Measurements from ENCODE around the gene PLEKHN1.

PLEKHN1 gene

DNA sequence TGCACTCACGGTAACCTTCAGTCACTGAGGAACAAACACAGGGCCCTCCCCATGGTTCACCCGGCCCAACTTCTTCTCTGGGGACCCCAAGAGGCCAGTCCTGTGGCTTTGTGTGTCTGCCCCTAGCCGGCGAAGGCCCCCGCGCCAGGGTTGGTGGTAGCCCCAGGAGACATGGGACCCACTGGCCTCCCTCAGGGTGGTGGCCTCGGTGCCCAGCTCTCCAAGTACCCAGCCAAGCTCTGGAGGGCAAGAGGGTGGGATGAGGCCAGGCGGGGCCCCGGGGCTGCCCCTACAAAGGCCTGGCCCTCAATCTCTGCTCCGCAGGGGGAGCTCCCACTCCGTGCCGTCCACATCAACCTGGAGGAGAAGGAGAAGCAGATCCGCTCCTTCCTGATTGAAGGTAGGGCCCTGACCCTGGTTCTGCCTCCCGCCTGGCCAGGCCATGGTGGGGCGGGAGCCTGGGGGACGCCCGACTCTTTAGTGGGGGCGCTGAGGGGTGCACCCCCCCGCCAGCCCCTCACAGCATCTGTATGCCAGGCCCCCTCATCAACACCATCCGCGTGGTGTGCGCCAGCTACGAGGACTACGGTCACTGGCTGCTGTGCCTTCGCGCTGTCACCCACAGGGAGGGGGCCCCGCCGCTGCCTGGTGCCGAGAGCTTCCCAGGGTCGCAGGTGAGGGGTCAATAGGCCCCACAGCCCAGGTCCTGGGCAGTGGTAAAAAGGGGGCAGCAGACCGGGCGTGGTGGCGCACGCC lies 5.6 kb downstream of the PLEKHN1 start:
- TF ChIP-seq, protein P1, sequence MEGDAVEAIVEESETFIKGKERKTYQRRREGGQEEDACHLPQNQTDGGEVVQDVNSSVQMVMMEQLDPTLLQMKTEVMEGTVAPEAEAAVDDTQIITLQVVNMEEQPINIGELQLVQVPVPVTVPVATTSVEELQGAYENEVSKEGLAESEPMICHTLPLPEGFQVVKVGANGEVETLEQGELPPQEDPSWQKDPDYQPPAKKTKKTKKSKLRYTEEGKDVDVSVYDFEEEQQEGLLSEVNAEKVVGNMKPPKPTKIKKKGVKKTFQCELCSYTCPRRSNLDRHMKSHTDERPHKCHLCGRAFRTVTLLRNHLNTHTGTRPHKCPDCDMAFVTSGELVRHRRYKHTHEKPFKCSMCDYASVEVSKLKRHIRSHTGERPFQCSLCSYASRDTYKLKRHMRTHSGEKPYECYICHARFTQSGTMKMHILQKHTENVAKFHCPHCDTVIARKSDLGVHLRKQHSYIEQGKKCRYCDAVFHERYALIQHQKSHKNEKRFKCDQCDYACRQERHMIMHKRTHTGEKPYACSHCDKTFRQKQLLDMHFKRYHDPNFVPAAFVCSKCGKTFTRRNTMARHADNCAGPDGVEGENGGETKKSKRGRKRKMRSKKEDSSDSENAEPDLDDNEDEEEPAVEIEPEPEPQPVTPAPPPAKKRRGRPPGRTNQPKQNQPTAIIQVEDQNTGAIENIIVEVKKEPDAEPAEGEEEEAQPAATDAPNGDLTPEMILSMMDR (IDR thresholded peaks at IDR 0.05; ENCODE audit: low read depth, low read length) = no peak
- DNase-seq (ENCODE audit: extremely low read depth, low read depth) = no peak

DNA sequence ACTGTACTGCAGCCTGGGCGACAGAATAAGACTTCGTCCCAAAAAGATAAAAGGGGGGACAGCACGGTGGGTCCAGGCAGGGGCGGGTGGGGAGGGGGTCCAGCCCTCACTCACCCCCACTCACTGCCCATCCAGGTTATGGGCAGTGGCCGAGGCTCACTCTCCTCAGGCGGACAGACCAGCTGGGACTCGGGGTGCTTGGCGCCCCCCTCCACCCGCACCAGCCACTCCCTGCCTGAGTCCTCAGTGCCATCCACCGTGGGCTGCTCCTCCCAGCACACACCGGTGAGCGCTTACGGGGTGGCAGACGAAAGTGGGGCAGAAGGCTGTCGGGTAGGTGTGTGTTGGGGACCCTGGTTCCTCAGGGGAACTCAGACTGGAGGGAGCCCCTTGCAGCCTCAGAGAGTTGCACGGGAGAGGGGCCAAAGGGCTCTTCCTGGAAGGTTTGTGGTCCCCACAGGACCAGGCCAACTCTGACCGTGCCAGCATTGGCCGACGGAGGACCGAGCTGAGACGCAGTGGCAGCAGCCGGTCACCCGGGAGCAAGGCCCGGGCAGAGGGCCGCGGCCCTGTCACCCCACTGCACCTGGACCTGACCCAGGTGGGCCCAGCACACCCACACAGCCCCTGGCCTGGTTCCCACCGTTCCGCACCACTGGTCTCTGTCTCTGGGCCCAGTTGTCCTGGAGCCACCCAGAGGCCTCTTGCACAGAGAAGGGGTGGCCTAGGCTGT lies 6.6 kb downstream of the PLEKHN1 start:
- TF ChIP-seq, protein P1 (IDR thresholded peaks at IDR 0.05; ENCODE audit: low read depth, low read length) = no peak
- no peak for DNase-seq (ENCODE audit: extremely low read depth, low read depth)

DNA sequence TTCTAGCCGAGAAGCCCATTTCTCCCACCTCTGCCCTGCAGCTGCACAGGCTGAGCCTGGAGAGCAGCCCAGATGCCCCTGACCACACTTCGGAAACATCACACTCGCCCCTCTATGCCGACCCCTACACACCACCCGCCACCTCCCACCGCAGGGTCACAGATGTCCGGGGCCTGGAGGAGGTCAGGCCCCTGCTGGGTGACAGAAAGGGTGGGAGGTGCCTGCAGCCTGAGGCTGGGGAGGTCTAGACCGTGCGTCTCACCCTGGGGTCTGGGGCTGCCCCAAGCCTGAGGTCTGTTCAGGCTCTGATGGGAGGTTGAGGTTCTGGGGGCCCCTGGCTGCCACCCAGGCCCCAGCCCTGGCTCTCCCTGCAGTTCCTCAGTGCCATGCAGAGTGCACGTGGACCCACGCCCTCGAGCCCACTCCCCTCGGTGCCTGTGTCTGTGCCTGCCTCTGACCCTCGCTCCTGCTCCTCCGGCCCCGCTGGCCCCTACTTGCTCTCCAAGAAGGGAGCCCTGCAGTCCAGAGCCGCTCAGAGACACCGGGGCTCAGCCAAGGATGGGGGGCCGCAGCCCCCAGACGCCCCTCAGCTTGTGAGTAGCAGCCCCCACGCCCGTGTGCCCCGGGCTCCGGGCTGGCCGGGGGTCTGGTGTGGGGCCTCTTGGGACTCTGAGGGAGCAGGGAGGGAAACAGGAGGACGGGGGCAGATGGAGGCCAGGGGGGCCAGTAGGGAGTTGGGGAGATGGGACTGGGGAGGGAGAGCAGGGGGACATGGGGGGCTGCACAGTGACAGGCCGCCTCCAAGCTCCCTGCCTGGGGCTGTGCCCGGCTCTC lies 7.4 kb downstream of the PLEKHN1 start:
- no peak for DNase-seq (ENCODE audit: extremely low read depth, low read depth)
- TF ChIP-seq, protein P1 (IDR thresholded peaks at IDR 0.05; ENCODE audit: low read depth, low read length) = no peak

DNA sequence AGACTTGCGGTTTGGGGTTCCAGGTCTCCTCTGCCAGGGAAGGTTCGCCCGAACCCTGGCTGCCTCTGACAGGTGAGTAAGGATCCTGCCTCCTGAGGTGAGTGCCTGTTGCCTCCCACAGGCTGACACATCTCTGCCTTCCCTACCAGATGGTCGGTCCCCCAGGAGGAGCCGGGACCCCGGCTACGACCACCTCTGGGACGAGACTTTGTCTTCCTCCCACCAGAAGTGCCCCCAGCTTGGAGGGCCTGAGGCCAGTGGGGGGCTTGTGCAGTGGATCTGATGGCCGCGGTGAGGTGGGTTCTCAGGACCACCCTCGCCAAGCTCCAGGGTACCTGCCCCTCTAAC lies 8.0 kb downstream of the PLEKHN1 start:
- TF ChIP-seq, protein P1 (IDR thresholded peaks at IDR 0.05; ENCODE audit: low read depth, low read length) = no peak
- no peak for DNase-seq (ENCODE audit: extremely low read depth, low read depth)

DNA sequence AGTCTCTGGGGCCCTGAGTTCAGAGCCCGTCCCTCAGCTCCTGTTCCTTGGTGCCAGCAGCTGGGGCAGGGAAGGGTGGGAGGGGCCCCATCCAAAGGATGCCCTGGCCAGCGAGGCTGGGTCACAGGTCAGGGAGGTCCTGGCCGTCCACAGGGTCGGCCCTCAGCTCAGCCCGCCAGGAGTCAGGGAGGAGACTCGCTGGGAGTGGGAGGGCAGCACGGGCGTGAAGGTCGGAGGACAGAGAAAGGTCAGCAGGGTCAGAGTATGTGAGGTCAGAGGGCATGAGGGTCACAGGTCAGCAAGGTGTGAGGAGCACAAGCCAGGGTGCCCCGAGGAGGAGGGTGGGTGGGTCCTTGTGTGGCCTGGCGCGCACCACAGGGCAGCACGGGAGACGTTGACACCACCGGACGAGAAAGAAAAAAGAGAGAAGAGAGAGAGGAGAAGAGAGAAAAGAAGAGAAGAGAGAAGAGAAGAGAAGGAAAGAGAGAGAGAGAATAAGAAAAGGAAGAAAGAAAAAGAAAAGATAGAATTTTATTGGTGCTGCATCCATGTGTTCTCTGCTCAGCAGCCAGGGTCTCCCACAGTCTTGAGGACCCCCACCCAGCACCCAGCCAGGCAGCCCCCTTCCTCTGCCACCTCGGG lies 8.5 kb downstream of the PLEKHN1 start:
- no peak for DNase-seq (ENCODE audit: extremely low read depth, low read depth)
- TF ChIP-seq, protein P1 (IDR thresholded peaks at IDR 0.05; ENCODE audit: low read depth, low read length) = no peak

DNA sequence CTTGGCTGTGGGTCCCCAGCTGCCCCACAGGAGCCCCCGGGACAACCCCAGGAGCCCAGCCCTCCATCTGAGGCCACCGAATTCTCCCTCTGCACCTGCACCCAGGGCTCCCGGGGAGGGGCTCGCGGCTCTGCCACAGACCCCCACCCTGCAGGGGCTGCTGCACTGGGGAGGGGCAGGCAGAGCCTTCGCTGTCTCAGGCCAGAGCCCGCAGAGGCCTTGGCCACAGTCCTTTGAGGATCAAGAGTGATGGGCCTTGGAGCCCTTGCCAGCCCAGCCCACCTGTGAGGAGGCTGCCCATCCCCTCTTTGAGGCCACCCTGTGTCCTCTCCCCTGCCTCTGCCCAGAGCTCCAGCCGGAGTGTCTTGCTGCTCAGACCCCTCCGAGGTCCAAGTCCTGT lies 9.1 kb downstream of the PLEKHN1 start:
- TF ChIP-seq, protein P1 (IDR thresholded peaks at IDR 0.05; ENCODE audit: low read depth, low read length) = no peak
- DNase-seq (ENCODE audit: extremely low read depth, low read depth) = no peak
